Stimulated activated CD4-positive, alpha-beta T cell treated with anti-CD3 and anti-CD28 coated beads, TNF-alpha, amount 100 ng/mL, for 24 hours (primary cell): ENCODE data around the gene DCUN1D2.
"Not testable (repeated sequence)": the region's sequence is repeated elsewhere in the genome, so short reads cannot be mapped to it uniquely, and the experiment has no call there.

Source experiments
- DNase-seq, 3 experiments: peaks; one replicate each; pipeline ENCODE4 v3.0.0-alpha.2; 2020; ENCODE audit warnings: low read depth in 3 of 3

Gene DCUN1D2

DNA sequence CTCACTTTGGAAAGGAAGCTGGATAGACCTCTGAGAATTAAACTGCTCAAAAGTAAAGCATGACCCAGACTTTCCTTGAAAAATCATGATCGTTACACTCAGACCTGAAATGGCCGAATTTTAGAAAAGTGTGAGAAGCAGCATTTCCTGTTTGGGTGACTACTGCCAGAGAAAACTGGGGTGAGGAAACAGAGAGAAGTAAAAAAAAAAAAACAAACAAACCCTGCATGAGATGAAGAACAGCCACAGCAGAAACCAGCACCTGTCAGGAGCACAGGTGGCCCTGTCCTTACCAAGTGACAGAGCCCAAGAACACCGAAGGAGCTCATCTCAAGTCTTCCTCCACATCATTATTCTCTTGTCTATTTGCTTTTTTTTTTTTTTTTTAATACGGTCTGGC, 25.2 kb downstream of the DCUN1D2 start:
- DNase-seq, result no peak

DNA sequence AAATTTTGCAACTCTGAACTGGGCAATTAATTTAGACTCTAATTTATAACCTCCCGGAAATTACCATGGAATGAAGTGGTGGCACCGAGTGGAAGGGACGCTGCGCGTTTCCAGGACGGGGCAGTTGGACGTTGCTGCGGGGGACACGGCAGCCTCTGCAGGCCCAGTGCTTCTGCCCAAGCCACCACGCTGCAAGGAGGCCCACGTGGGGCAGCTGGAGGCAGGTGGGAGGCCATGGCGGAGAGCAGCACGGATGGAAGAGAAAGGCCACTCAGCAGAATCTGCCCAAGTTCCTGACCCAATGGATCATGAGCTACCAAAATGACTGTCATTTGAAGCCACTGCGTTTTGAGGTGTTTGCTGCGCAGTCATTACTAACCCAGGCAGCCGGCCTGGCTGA, 26.0 kb downstream of the DCUN1D2 start:
- DNase-seq, result no peak

DNA sequence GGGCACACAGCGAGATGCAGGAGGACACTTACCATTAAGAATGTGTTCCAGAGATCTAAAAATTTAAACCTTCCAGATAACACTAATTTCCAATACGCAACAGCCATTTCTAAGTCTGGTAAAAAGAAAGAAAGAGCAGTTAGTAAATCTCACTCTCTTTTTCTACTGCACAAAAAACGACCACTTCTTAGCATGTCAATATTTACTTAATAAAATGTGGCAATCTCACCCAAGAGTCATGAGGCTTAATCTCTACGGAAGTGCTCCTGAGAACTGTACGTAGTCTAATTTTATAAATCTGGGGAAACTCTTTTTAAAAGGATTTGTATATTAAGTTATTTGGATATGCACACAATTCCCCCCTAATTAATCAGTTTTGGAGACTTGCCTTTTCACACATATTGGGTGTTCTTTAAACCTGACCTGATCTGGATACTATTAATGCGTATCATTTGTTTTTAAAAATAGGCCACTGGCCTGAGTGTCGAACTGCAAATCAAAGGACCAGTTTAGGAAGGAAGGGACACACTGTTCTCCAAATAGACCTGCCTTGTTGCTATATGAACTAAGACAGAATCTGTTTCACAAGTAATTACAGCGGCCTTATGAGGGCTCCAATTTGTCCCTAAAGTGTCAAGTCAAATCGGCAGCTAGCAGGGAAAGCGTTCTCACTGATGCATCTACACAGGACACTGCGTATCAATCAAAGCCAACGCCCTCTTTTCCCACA, 29.3 kb downstream of the DCUN1D2 start:
- DNase-seq, result no peak

GRCh38 chr13:113460599-113460998, 29.9 kb downstream of the DCUN1D2 start:
- no peak for DNase-seq

DNA sequence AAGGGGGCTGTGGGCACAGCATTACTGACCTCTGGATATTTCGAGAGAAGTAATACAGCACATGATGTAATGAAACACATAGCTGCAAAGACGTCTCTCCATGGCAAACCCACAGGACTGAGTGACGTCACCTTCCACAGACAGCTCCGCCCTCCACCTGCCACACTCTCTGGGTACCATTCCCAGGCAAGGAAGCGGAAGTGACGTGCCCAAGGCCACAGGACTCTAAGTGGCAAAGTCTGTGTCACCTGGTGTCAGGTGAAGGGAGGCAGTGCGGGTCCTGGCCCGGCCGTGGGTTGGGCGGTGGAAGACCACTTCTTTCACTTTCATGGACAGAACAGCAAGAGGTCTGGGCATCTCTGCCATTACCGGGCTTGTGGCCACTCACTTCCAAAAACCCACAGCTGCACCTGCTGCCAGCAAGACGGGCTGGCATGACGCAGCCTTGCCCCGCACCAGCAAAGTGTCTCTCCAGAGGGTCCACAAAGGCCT, 30.4 kb downstream of the DCUN1D2 start:
- no peak for DNase-seq

DNA sequence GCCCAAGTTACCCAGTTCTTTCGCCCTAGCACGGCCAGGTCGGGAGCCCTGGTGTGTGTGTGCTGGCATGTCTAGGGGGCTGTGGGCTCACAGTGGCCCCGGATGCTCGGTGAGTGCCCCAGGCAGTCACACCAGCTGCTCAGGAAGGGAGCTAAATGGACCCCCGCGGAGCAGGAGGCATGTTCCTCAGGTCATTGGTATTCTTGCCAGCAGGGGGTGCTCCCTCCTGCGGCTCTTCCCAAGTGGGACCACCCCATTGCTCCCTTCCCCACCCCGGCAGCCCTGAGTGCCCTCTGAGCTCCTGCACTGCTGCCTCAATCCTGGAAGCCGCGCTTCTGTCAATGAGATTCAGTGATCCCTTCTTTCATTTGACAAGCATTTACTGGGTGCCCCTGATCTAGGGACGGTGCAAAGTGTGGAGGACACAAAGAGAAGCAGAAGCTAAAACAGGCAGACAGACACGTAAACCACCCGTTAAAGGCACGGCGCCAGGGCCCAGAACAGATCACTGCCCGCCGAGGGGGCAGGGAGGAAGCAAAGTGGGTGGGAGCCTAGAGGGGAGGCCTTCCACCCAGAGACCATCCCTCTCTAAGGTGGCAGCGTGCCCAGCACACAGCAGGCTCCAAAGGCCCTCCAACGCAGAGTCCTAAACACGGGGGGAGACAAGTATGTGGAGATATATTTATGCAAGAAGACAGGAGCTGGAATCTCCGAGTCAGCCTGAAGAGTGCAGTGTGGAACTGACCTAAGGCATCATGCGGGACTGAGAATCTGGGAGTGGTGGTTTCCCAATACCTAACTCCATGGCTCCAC, 32.1 kb downstream of the DCUN1D2 start:
- DNase-seq, result no peak

GRCh38 chr13:113457510-113457909, 33.0 kb downstream of the DCUN1D2 start:
- DNase-seq, result no peak

GRCh38 chr13:113456116-113456702, 34.3 kb downstream of the DCUN1D2 start:
- DNase-seq, result no peak

- DNase-seq, result no peak
Measured at GRCh38 chr13:113455384-113455783, 35.1 kb downstream of the DCUN1D2 start.

GRCh38 chr13:113454936-113455335, 35.6 kb downstream of the DCUN1D2 start:
- no peak for DNase-seq

DNA sequence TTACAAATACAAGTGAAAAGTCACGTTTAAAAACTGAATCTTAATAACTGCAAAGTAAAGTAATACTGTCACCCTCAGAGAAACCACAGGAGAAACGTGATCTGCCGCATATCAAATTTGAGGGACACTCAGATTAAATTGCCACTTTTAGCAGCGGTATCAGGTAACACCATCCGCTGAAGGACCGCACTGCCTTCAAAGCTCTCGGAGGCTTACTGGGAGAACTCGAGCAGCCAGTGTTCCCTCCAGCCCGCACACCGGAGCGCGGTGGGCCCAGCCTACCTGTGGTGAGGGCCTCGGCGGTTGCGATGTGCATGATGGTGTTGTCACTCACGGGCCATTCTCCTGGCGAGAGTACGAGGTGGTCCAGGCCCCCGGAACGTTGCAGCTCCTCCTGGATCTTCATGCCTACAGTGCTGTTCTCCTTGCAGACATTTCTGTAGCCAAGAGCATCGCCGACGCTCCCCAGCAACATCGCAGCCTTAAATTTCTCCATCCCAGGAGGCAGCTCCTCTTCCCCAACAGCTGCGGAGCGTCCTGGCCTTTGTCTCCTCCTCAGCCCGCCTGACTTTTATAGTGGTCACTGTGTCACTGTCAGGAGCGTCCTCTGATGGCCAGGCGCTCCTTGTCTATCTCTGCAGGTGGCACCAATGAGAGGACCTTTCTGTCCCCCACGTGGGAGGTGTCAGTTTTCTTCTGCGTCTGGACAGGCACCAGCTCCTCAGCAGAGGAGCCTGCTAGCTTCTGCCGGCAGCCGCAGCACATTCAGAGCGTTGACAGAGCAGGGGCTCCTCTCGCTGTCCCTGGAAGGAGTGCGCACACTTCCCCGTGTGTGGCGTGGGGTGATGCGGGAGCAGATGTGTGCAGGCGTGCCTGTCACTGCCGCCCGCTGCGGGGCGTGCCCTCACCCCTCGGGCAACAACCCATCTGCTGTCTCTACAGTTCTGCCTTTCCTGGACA, 37.3 kb downstream of the DCUN1D2 start, which contains the start of gene ADPRHL1:
Gene ADPRHL1, minus strand, starts transcription at position 547 of the 960 bp plus-strand sequence. Its CDS starts 51 bp downstream, at position 496.
- no peak for DNase-seq

GRCh38 chr13:113452466-113452865, 38.0 kb downstream of the DCUN1D2 start:
- DNase-seq, result no peak

- DNase-seq, result no peak
Measured at GRCh38 chr13:113451951-113452421, 38.5 kb downstream of the DCUN1D2 start.

DNA sequence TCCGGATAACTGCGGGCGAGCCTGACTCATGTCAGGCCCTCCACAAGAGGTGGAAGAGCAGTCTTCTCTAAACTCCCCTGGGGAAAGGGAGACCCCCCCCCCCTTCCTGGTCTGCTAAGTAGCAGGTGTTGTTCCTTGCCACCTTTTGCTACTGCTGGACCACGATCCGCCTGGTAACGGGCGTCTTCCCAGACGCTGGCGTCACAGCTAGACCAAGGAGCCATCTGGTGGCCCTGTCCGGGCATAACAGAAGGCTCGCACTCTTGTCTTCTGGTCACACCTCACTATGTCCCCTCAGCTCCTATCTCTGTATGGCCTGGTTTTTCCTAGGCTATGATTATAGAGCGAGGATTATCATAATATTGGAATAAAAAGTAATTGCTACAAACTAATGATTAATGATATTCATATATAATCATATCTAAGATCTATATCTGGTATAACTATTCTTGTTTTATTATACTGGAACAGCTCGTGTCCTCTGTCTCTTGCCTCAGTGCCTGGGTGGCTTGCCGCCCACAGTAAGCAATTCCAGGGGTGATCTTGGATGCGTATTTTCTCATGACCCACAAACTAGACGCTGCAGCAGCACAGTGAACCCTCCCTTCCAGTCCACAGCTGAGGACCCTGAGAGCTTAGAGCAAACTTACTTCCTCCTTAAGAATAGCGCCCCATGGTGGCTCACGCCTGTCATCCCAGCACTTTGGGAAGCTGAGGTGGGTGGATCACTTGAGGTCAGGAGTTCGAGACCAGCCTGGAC, 39.5 kb downstream of the DCUN1D2 start:
- DNase-seq, result not testable (repeated sequence)

DNA sequence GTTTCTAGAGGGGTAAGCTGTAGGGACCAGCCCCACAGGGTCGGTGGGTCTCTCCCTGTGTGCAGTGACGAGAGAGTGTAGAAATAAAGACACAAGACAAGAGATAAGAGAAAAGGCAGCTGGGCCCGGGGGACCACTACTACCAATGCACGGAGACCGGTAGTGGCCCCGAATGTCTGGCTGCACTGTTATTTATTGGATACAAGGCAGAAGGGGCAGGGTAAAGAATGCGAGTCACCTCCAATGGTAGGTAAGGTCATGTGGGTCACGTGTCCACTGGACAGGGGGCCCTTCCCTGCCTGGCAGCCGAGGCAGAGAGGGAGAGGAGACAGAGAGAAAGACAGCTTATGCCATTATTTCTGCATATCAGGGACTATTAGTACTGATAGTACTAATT, 40.2 kb downstream of the DCUN1D2 start:
- not testable (repeated sequence) for DNase-seq

- no peak for DNase-seq
Measured at GRCh38 chr13:113449693-113450347, 40.7 kb downstream of the DCUN1D2 start.

DNA sequence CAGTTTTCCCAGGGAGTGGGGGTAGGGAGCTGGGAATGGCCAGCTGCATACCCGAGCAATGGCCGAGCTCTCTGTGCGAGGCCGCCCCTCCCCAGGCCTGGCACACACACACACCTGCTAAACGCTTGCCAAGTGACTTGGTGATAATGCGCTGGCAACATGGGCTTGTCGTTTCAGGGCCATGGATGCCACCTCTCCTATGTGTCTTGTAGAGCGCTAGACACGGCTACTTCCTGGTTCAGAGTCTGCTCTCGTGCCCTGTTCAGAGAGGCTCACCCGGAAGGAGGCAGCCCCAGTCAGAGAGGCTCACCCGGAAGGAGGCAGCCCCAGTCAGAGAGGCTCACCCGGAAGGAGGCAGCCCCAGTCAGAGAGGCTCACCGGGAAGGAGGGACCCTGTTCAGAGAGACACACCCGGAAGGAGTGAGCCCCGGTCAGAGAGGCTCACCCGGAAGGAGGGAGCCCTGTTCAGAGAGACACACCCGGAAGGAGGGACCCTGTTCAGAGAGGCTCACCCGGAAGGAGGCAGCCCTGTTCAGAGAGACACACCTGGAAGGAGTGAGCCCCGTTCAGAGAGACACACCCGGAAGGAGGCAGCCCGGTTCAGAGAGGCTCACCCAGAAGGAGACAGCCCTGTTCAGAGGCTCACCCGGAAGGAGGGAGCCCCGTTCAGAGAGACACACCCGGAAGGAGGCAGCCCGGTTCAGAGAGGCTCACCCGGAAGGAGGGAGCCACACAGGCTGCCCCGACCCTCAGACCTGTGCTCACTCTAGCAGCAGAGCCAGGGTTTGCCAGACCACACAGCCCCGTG, 41.4 kb downstream of the DCUN1D2 start:
- DNase-seq, result peak in 2 of 3 experiments; percentile 7 to 48

- DNase-seq, result no peak
Measured at GRCh38 chr13:113448545-113448884, 42.0 kb downstream of the DCUN1D2 start.

DNA sequence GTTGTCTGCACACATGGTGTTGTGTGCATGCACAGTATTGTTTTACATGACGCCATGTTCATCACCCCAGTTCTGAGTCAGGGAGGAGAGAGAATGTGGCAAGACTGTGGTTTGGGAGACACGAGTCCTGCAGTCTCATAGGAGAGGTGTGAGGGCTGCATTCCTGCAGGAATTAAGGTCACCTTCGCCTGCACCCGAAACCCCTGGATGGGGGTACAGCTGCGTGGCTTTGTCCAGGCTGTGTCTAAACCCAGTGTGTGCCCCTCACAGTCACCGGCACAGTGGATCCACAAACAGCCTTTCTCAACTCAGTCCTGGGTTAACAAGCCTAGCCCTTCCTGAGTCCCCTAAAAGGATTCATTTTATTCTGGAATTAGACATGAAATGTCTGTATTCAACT, 42.9 kb downstream of the DCUN1D2 start:
- DNase-seq, result no peak
